SJCRH30 (cell line): ENCODE measurements around the gene OR5K4. TPM values are rescaled to one million over a fixed set of nuclear protein-coding genes. Genes with fewer than 3 reads are reported as not detected.
"Not testable (repeated sequence)": the region's sequence is repeated elsewhere in the genome, so short reads cannot be mapped to it uniquely, and the experiment has no call there.

Source experiments
- DNase-seq, 2 experiments: peaks; one replicate each; pipeline ENCODE4 v3.0.0-alpha.2; 2015 to 2020
- H3K27ac ChIP-seq: fragments of 250-450 bp; sonication (Bioruptor Pico); 2 replicates; pipeline ENCODE4 v1.5.1; 2020; ENCODE audit warnings: mild to moderate bottlenecking, moderate library complexity
- H3K27me3 ChIP-seq: fragments of 250-450 bp; sonication (Bioruptor Pico); 2 replicates; pipeline ENCODE4 v1.5.1; 2020; ENCODE audit warnings: mild to moderate bottlenecking, moderate library complexity
- H3K36me3 ChIP-seq: fragments of 250-450 bp; sonication (Bioruptor Pico); 2 replicates; pipeline ENCODE4 v1.5.1; 2020; ENCODE audit warnings: mild to moderate bottlenecking, moderate library complexity
- H3K4me1 ChIP-seq: fragments of 250-450 bp; sonication (Bioruptor Pico); 2 replicates; pipeline ENCODE4 v1.5.1; 2020; ENCODE audit warnings: mild to moderate bottlenecking, moderate library complexity
- H3K4me3 ChIP-seq: fragments of 250-450 bp; sonication (Bioruptor Pico); 2 replicates; pipeline ENCODE4 v1.5.1; 2020; ENCODE audit warnings: mild to moderate bottlenecking, moderate library complexity
- H3K9me3 ChIP-seq: fragments of 250-450 bp; sonication (Bioruptor Pico); replicated peaks from 2 replicates; pipeline ENCODE4 v1.5.1; 2020; ENCODE audit warnings: mild to moderate bottlenecking, moderate library complexity
- total RNA-seq: library from RNA; depleted of rRNA; stranded (reverse); fragments of >200 nt; shearing (Covaris generic); gene quantifications from 2 replicates; pipeline ENCODE4 v1.2.3, GENCODE V29; 2014

Gene OR5K4
- total RNA-seq, 1 experiment from 2014 or later, result not detected

GRCh38 chr3:98350082-98350481 is 3.6 kb upstream of the OR5K4 start:
- DNase-seq, result no peak
- Histone ChIP-seq H3K36me3 (no peaks in the 10 kb centered on the region), H3K9me3 (no peaks in the 10 kb centered on the region), H3K27ac (no peak overlapping the region), H3K4me3 (no peak overlapping the region), H3K27me3 (no peaks in the 10 kb centered on the region), H3K4me1 (no peaks in the 10 kb centered on the region)

- Histone ChIP-seq H3K36me3 (no peaks in the 10 kb centered on the region), H3K27ac (no peak overlapping the region), H3K4me1 (no peaks in the 10 kb centered on the region), H3K27me3 (no peaks in the 10 kb centered on the region), H3K9me3 (no peaks in the 10 kb centered on the region), H3K4me3 (no peak overlapping the region)
- no peak for DNase-seq
Measured at GRCh38 chr3:98359250-98359649, 5.6 kb downstream of the OR5K4 start.

- Histone ChIP-seq H3K36me3 (no peaks in the 10 kb centered on the region), H3K4me3 (no peak overlapping the region), H3K27me3 (no peaks in the 10 kb centered on the region), H3K9me3 (no peaks in the 10 kb centered on the region), H3K4me1 (no peaks in the 10 kb centered on the region), H3K27ac (no peak overlapping the region)
- peak in 1 of 2 experiments; percentile 4 for DNase-seq
Measured at GRCh38 chr3:98359993-98360675, 6.5 kb downstream of the OR5K4 start.

- Histone ChIP-seq H3K4me1 (no peaks in the 10 kb centered on the region), H3K9me3 (no peaks in the 10 kb centered on the region), H3K27me3 (no peaks in the 10 kb centered on the region), H3K27ac (no peak overlapping the region), H3K4me3 (no peak overlapping the region), H3K36me3 (no peaks in the 10 kb centered on the region)
- DNase-seq, result no peak
Measured at GRCh38 chr3:98360681-98361080, 7.0 kb downstream of the OR5K4 start.

GRCh38 chr3:98361289-98361688 is 7.6 kb downstream of the OR5K4 start:
- H3K9me3 ChIP-seq, result no peaks in the 10 kb centered on the region
- no peak overlapping the region for H3K27ac ChIP-seq
- no peaks in the 10 kb centered on the region for H3K36me3 ChIP-seq
- no peak overlapping the region for H3K4me3 ChIP-seq
- no peaks in the 10 kb centered on the region for H3K27me3 ChIP-seq
- no peak for DNase-seq
- no peaks in the 10 kb centered on the region for H3K4me1 ChIP-seq

GRCh38 chr3:98367464-98368246 is 14.0 kb downstream of the OR5K4 start:
- Histone ChIP-seq H3K4me3 (no peak overlapping the region), H3K9me3 (no peaks in the 10 kb centered on the region), H3K27me3 (0 out of 2 replicates have a peak, but pooled peaks cover 3% of the 10 kb centered on the region), H3K4me1 (no peaks in the 10 kb centered on the region), H3K36me3 (no peaks in the 10 kb centered on the region), H3K27ac (no peak overlapping the region)
- DNase-seq, result no peak

GRCh38 chr3:98371186-98371585 is 17.5 kb downstream of the OR5K4 start:
- H3K27ac ChIP-seq, result no peak overlapping the region
- DNase-seq, result no peak
- H3K27me3 ChIP-seq, result 0 out of 2 replicates have a peak, but pooled peaks cover 3% of the 10 kb centered on the region
- H3K4me3 ChIP-seq, result no peak overlapping the region
- no peaks in the 10 kb centered on the region for H3K9me3 ChIP-seq
- H3K36me3 ChIP-seq, result no peaks in the 10 kb centered on the region
- no peaks in the 10 kb centered on the region for H3K4me1 ChIP-seq

- no peak for DNase-seq
- Histone ChIP-seq H3K4me3 (no peak overlapping the region), H3K36me3 (no peaks in the 10 kb centered on the region), H3K9me3 (no peaks in the 10 kb centered on the region), H3K27me3 (0 out of 2 replicates have a peak, but pooled peaks cover 3% of the 10 kb centered on the region), H3K27ac (no peak overlapping the region), H3K4me1 (no peaks in the 10 kb centered on the region)
Measured at GRCh38 chr3:98371853-98372252, 18.2 kb downstream of the OR5K4 start.

GRCh38 chr3:98372445-98372844 is 18.8 kb downstream of the OR5K4 start:
- H3K36me3 ChIP-seq, result no peaks in the 10 kb centered on the region
- H3K27me3 ChIP-seq, result 0 out of 2 replicates have a peak, but pooled peaks cover 3% of the 10 kb centered on the region
- no peaks in the 10 kb centered on the region for H3K4me1 ChIP-seq
- DNase-seq, result no peak
- H3K9me3 ChIP-seq, result no peaks in the 10 kb centered on the region
- no peak overlapping the region for H3K27ac ChIP-seq
- H3K4me3 ChIP-seq, result no peak overlapping the region

GRCh38 chr3:98376631-98377030 is 23.0 kb downstream of the OR5K4 start:
- Histone ChIP-seq H3K9me3 (no peaks in the 10 kb centered on the region), H3K4me1 (no peaks in the 10 kb centered on the region), H3K27me3 (no peaks in the 10 kb centered on the region), H3K36me3 (no peaks in the 10 kb centered on the region), H3K4me3 (no peak overlapping the region), H3K27ac (no peak overlapping the region)
- no peak for DNase-seq

GRCh38 chr3:98388147-98388546 is 34.5 kb downstream of the OR5K4 start:
- no peaks in the 10 kb centered on the region for H3K36me3 ChIP-seq
- no peaks in the 10 kb centered on the region for H3K27me3 ChIP-seq
- no peak overlapping the region for H3K27ac ChIP-seq
- H3K4me1 ChIP-seq, result no peaks in the 10 kb centered on the region
- H3K9me3 ChIP-seq, result no peaks in the 10 kb centered on the region
- H3K4me3 ChIP-seq, result no peak overlapping the region
- no peak for DNase-seq

GRCh38 chr3:98390366-98390765 is 36.7 kb downstream of the OR5K4 start, which contains the start of gene OR5K3:
OR5K3 (plus strand) TSS chr3:98390666; CDS start chr3:98390666, 0 bp downstream.
- Histone ChIP-seq H3K36me3 (no peaks in the 10 kb centered on the region), H3K4me3 (no peak within 1 kb of the TSS), H3K9me3 (no peaks in the 10 kb centered on the region), H3K4me1 (no peaks in the 10 kb centered on the region), H3K27ac (no peak within 1 kb of the TSS), H3K27me3 (no peaks in the 10 kb centered on the region)
- no peak for DNase-seq

GRCh38 chr3:98395101-98395500 is 41.4 kb downstream of the OR5K4 start:
- Histone ChIP-seq H3K4me1 (no peaks in the 10 kb centered on the region), H3K36me3 (no peaks in the 10 kb centered on the region), H3K27ac (no peak overlapping the region), H3K4me3 (no peak overlapping the region), H3K27me3 (no peaks in the 10 kb centered on the region), H3K9me3 (no peaks in the 10 kb centered on the region; the same call in 1 of the 2 replicates)
- DNase-seq, result no peak

- DNase-seq, H3K27me3 ChIP-seq, H3K4me3 ChIP-seq, H3K27ac ChIP-seq, H3K9me3 ChIP-seq, H3K36me3 ChIP-seq, H3K4me1 ChIP-seq: not testable (repeated sequence)
Measured at GRCh38 chr3:98396482-98396881, 42.8 kb downstream of the OR5K4 start.

- H3K27ac ChIP-seq, result no peak overlapping the region
- H3K9me3 ChIP-seq, result no peaks in the 10 kb centered on the region; the same call in 1 of the 2 replicates
- no peaks in the 10 kb centered on the region for H3K27me3 ChIP-seq
- H3K4me3 ChIP-seq, result no peak overlapping the region
- no peaks in the 10 kb centered on the region for H3K36me3 ChIP-seq
- no peaks in the 10 kb centered on the region for H3K4me1 ChIP-seq
- DNase-seq, result no peak
Measured at GRCh38 chr3:98398513-98398912, 44.9 kb downstream of the OR5K4 start.
